ENCODE data around the gene PTPN18. TPM values are rescaled to one million over a fixed set of nuclear protein-coding genes. Genes with fewer than 3 reads are reported as not detected.

PTPN18 gene
- total and polyA plus RNA-seq, 2 donors (not counting 3 experiments of a cell fraction or from before 2014, with no cell fraction given) = 39.4 to 39.6 TPM

DNA sequence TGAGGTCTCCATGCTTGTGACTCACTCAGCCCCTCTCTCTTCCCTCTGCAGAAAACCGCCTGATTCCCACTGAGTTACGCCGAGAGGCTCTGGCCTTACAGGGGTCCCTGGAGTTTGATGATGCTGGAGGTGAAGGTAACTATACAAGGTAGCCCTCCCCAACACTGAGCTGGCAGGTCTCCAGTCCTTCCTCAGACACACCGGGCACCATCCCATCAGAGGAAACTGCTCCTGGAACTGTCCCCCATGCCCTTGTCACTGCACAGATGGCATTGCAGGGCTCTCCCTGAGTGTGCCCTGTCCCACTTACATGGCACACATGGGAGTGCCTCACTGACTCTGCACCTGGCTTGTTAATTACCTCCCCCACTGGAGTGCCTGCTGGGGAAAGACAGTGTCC, 11.3 kb upstream of the PTPN18 start:
- H3K79me2 ChIP-seq (ENCODE audit: control insufficient read depth, insufficient read depth, low read length) = peaks cover 14% of the 10 kb centered on the region
- no peak overlapping the region for H3K4me3 ChIP-seq (replicated peaks in 1 of 3; ENCODE audit: insufficient read depth in 1 of 3, low read depth in 1 of 3, low read length in 3 of 3)
- H3K9ac ChIP-seq (replicated peaks; ENCODE audit: extremely low read depth, insufficient read depth, low read length) = no peak overlapping the region
- no peak for TF ChIP-seq JUN (IDR thresholded peaks at IDR 0.05; ENCODE audit: borderline replicate concordance, insufficient read depth, insufficient read length, low read depth)
- no peak for TF ChIP-seq EZH2 (IDR thresholded peaks at IDR 0.05; ENCODE audit: borderline replicate concordance, low read depth, low read length, severe bottlenecking)
- TF ChIP-seq GATA2 (IDR thresholded peaks at IDR 0.05; ENCODE audit: insufficient read depth, insufficient read length, low read depth, low read length) = no peak
- TF ChIP-seq POLR2AphosphoS5 (IDR thresholded peaks at IDR 0.05; ENCODE audit: insufficient read depth, low read depth, low read length) = no peak
- TF ChIP-seq, protein P1, sequence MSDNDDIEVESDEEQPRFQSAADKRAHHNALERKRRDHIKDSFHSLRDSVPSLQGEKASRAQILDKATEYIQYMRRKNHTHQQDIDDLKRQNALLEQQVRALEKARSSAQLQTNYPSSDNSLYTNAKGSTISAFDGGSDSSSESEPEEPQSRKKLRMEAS (IDR thresholded peaks at IDR 0.05; ENCODE audit: insufficient read depth, insufficient read length) = no peak
- TF ChIP-seq FOS (IDR thresholded peaks at IDR 0.05; ENCODE audit: borderline replicate concordance, insufficient read depth, low read length) = no peak
- no peak for TF ChIP-seq POLR2A (IDR thresholded peaks at IDR 0.05; ENCODE audit: low read depth, low read length)
- TF ChIP-seq, protein P2, sequence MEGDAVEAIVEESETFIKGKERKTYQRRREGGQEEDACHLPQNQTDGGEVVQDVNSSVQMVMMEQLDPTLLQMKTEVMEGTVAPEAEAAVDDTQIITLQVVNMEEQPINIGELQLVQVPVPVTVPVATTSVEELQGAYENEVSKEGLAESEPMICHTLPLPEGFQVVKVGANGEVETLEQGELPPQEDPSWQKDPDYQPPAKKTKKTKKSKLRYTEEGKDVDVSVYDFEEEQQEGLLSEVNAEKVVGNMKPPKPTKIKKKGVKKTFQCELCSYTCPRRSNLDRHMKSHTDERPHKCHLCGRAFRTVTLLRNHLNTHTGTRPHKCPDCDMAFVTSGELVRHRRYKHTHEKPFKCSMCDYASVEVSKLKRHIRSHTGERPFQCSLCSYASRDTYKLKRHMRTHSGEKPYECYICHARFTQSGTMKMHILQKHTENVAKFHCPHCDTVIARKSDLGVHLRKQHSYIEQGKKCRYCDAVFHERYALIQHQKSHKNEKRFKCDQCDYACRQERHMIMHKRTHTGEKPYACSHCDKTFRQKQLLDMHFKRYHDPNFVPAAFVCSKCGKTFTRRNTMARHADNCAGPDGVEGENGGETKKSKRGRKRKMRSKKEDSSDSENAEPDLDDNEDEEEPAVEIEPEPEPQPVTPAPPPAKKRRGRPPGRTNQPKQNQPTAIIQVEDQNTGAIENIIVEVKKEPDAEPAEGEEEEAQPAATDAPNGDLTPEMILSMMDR (IDR thresholded peaks at IDR 0.05; ENCODE audit: extremely low read depth in 1 of 2, insufficient read depth in 1 of 2, low read depth in 1 of 2, low read length in 2 of 2) = no peak
- no peak for TF ChIP-seq MYC (IDR thresholded peaks at IDR 0.05; ENCODE audit: low read depth, low read length)
- DNase-seq (ENCODE audit: low read depth, low spot score) (no peak), FAIRE-seq (no peak)
- H3K9me1 ChIP-seq (replicated peaks; ENCODE audit: control insufficient read depth, extremely low read depth, insufficient read depth, low read length) = no peaks in the 10 kb centered on the region
- CTCF ChIA-PET = no interaction called here
- no peak overlapping the region for H3K27ac ChIP-seq (ENCODE audit: insufficient read depth, low read depth, low read length)
- no peaks in the 10 kb centered on the region for H3K9me3 ChIP-seq (replicated peaks; ENCODE audit: control insufficient read depth, insufficient read depth, low read length)
- dilution Hi-C loops (cut with MboI; ENCODE audit: extremely low pct_ligation_motif_present, low sequenced_read_pairs) (no loop called here), intact Hi-C loops (cut with micrococcal nuclease) (loop anchor here (10.0 kb wide), 1 partner anchor 750 kb away; the partner anchor contains the start of gene FAM168B)
- no peaks in the 10 kb centered on the region for H3K27me3 ChIP-seq (ENCODE audit: control insufficient read depth in 2 of 2, insufficient read depth in 2 of 2, low read length in 2 of 2)
- no peak overlapping the region for H3K4me2 ChIP-seq (ENCODE audit: insufficient read depth, low read length)
- no peaks in the 10 kb centered on the region for H4K20me1 ChIP-seq (replicated peaks; ENCODE audit: control insufficient read depth, extremely low read depth, insufficient read depth, low read length)
- H3K4me1 ChIP-seq (ENCODE audit: control insufficient read depth, extremely low read depth, insufficient read depth, low read length) = peaks cover 5% of the 10 kb centered on the region
- peaks cover 12 to 22% of the 10 kb centered on the region in 2 experiments for H3K36me3 ChIP-seq (ENCODE audit: control insufficient read depth in 2 of 2, extremely low read depth in 1 of 2, insufficient read depth in 2 of 2, low read length in 2 of 2)
- POLR2A ChIA-PET = no interaction called here
- no peak overlapping the region for H2AFZ ChIP-seq (ENCODE audit: low read depth, low read length)
- no TSS peak for BruUV-seq (replicated peaks)
